Occipital lobe (tissue), 2 donors: ENCODE data around the gene ARL8B. TPM values are rescaled to one million over a fixed set of nuclear protein-coding genes. Genes with fewer than 3 reads are reported as not detected.

ENCODE experiments used
- DNase-seq: peaks from one replicate; lab custom pipeline; 2025; lab: John Stamatoyannopoulos, UW
- total RNA-seq: library from RNA; depleted of rRNA; stranded (reverse); fragments of >200 nt; gene quantifications from one replicate; pipeline ENCODE4 v1.2.3, GENCODE V29; 2014

ARL8B gene
- total RNA-seq, 1 donor from 2014 or later, result 95.6 TPM

GRCh38 chr3:5186089-5186857 lies 64.2 kb downstream of the ARL8B start:
- DNase-seq, result no peak

GRCh38 chr3:5186858-5187155 lies 64.7 kb downstream of the ARL8B start:
- no peak for DNase-seq

GRCh38 chr3:5187156-5187919 lies 65.2 kb downstream of the ARL8B start, which contains the start of gene EDEM1:
Gene EDEM1, plus strand, starts transcription at chr3:5187707. Its CDS starts 99 bp downstream, at chr3:5187806.
- peak; percentile 95 for DNase-seq

- no peak for DNase-seq
These were observed 65.9 kb downstream of the ARL8B start for GRCh38 chr3:5187920-5188418.

- no peak for DNase-seq
These were observed 66.5 kb downstream of the ARL8B start for GRCh38 chr3:5188419-5189221.

- DNase-seq, result no peak
These were observed 68.2 kb downstream of the ARL8B start for GRCh38 chr3:5190147-5190791.

GRCh38 chr3:5191555-5192304 lies 69.6 kb downstream of the ARL8B start:
- no peak for DNase-seq

- no peak for DNase-seq
These were observed 70.7 kb downstream of the ARL8B start for GRCh38 chr3:5192571-5193365.

GRCh38 chr3:5194341-5194740 lies 72.2 kb downstream of the ARL8B start:
- no peak for DNase-seq

- DNase-seq, result no peak
These were observed 72.9 kb downstream of the ARL8B start for GRCh38 chr3:5194801-5195509.

- DNase-seq, result no peak
These were observed 73.5 kb downstream of the ARL8B start for GRCh38 chr3:5195605-5196004.

GRCh38 chr3:5197022-5197421 lies 74.9 kb downstream of the ARL8B start:
- DNase-seq, result no peak

- DNase-seq, result no peak
These were observed 75.6 kb downstream of the ARL8B start for GRCh38 chr3:5197470-5198312.

GRCh38 chr3:5198313-5198677 lies 76.2 kb downstream of the ARL8B start:
- DNase-seq, result no peak

- no peak for DNase-seq
These were observed 77.1 kb downstream of the ARL8B start for GRCh38 chr3:5198986-5199731.

GRCh38 chr3:5201536-5201935 lies 79.4 kb downstream of the ARL8B start:
- no peak for DNase-seq

- DNase-seq, result no peak
These were observed 80.1 kb downstream of the ARL8B start for GRCh38 chr3:5202222-5202621.
